GM12892 (cell line): Measurements from ENCODE around the gene SRPX.
A peak's percentile ranks its signal among the peaks of the same experiment; 100 is the strongest.

Source experiments
- DNase-seq: peaks from one replicate; pipeline ENCODE4 v3.0.0; 2011; ENCODE audit not compliant: insufficient read length
- FAIRE-seq: peaks from 2 replicates; lab custom pipeline; 2011; peaks lifted over from hg19 to GRCh38; lab: Jason Lieb, UNC
- POLR2A ChIP-seq: IDR thresholded peaks from 2 replicates; pipeline ENCODE4 v1.6.1; 2011; ENCODE audit warnings: low read depth, low read length, control low read depth
- POLR2AphosphoS5 ChIP-seq: IDR thresholded peaks from 2 replicates; pipeline ENCODE4 v1.6.1; 2011; ENCODE audit warnings: low read depth, low read length, control low read depth
- TAF1 ChIP-seq: IDR thresholded peaks from 2 replicates; pipeline ENCODE4 v1.6.1; 2011; ENCODE audit warnings: low read depth, mild to moderate bottlenecking, control low read depth, low read length, borderline replicate concordance

SRPX gene

GRCh38 chrX:38233891-38234667, 13.4 kb upstream of the SRPX start:
- DNase-seq, result no peak
- TF ChIP-seq POLR2AphosphoS5 (no peak), TAF1 (no peak), POLR2A (no peak)
- FAIRE-seq, result no peak

DNA sequence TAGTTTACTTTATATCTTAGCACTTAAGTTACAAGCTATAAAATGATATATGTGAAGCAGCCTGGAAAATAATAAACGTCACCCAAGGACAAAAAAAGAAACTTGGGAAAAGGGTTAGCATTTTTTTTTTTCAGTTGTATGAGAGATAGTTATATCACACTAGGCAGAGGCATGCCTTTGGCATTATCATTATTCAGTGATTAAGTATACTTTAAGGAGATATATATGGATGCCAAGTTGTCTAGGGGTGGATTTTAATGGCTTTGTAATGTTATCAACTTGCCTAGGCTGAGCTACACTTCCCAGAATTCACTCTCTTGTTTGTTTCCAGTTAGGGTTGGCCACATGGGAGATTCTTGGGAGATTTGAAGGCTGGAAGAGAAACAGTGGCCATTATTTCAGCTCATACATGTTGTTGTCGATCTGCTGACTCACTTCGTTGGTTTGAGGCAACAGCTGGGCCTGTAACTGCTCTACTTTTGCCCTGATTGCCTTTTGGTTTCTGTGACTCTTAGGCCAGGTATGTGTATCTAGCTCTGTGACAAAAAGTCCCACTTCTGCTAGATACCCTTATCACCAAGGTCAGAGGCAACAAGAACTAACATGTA, 11.5 kb upstream of the SRPX start:
- no peak for FAIRE-seq
- DNase-seq, result no peak
- no peak for TF ChIP-seq POLR2AphosphoS5
- TF ChIP-seq POLR2A, result no peak
- TF ChIP-seq TAF1, result no peak

- DNase-seq (no peak), FAIRE-seq (no peak)
- no peak for TF ChIP-seq TAF1
- no peak for TF ChIP-seq POLR2A
- no peak for TF ChIP-seq POLR2AphosphoS5
Observed at GRCh38 chrX:38225093-38225492, 4.4 kb upstream of the SRPX start.

- FAIRE-seq (no peak), DNase-seq (no peak)
- TF ChIP-seq TAF1 (no peak), POLR2A (no peak), POLR2AphosphoS5 (no peak)
Observed at GRCh38 chrX:38224160-38224559, 3.5 kb upstream of the SRPX start.

DNA sequence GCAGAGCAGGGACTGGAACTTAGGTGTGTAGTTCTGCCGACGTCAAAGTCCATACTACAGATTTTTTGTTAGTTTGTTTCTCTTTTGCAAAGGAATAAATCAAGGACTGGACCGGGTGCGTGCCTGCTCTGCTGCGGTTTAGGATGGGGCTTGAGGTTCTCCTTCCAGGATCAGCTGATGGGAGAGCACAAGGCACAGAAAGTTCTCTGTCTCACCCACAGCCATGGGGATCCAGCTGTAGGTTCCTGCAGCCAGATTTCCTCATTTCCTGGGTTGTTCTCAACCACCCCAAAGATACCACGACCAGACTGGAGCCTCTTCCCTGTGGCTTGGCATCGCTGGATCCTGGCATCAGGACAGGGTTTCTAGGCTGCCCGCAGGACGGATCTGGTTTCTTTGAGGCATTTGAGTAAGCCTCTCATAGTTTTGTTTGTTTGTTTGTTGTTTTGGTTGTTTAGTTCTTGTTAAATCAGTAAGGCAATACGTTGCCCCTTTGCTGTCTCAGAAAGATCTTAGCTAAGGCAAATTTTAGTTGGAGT, 789 bp upstream of the SRPX start:
- FAIRE-seq (no peak), DNase-seq (no peak)
- TF ChIP-seq POLR2AphosphoS5 (no peak), TAF1 (no peak), POLR2A (no peak)

- DNase-seq (no peak), FAIRE-seq (no peak)
- TF ChIP-seq TAF1, result no peak
- TF ChIP-seq POLR2A, result no peak
Observed at GRCh38 chrX:38220024-38220414, 652 bp downstream of the SRPX start.

GRCh38 chrX:38216642-38217041, 4.0 kb downstream of the SRPX start:
- DNase-seq (no peak), FAIRE-seq (peak; percentile 17)
- no peak for TF ChIP-seq TAF1
- TF ChIP-seq POLR2AphosphoS5, result no peak
- TF ChIP-seq POLR2A, result no peak

DNA sequence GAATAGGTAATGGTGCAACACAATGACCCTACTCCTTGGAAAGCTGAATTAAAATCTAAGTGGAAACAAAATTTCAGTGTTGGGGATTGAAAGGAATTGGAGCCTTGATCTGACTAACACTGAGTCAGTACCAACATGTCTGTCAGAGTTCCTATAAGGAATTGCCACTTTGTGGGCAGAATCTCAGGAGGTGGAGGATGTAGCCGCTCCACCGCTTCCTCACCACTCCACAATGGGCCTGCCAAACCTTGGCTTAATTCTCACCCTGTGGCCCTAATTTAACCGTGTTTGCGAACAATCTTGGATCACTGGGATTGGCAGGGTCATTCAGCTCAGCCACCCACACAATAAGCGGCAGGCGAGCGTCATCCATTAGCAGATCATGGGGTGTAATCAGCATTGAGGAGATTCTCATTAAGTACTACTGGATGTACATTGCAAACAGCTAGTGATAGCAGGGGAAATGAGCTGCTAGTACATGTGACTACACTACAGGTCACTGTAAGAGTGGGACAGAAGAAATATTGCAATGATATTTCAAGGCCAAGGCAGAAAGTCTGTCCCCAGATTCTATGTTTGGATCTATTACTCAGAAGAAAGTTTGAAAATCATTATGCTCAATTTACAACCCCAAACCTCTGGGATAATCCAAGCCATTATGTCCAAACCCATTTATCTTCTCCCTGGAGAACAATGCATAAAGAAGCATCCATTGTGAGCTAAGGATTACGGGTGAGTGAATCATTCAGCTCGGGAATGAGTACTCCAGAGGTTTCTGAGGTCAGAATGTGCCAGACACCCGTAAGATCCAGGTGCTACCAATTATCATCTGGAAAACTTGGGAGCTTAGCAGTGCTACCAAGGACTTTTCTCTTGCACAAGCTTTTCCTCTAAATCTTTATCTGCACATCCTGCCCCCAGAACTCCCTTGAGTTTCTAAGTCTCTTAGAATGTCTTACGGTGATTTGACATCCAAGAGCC, 5.8 kb downstream of the SRPX start:
- no peak for FAIRE-seq
- TF ChIP-seq POLR2AphosphoS5 (no peak), TAF1 (no peak), POLR2A (no peak)
- DNase-seq, result no peak

- DNase-seq, result no peak
- no peak for TF ChIP-seq TAF1
- TF ChIP-seq POLR2A, result no peak
- no peak for TF ChIP-seq POLR2AphosphoS5
- no peak for FAIRE-seq
Observed at GRCh38 chrX:38214044-38214443, 6.6 kb downstream of the SRPX start.

GRCh38 chrX:38211891-38212635, 8.6 kb downstream of the SRPX start:
- no peak for FAIRE-seq
- no peak for TF ChIP-seq POLR2A
- TF ChIP-seq TAF1, result no peak
- no peak for TF ChIP-seq POLR2AphosphoS5
- no peak for DNase-seq

- no peak for TF ChIP-seq TAF1
- no peak for TF ChIP-seq POLR2AphosphoS5
- TF ChIP-seq POLR2A, result no peak
Observed at GRCh38 chrX:38206542-38206941, 14.1 kb downstream of the SRPX start.

DNA sequence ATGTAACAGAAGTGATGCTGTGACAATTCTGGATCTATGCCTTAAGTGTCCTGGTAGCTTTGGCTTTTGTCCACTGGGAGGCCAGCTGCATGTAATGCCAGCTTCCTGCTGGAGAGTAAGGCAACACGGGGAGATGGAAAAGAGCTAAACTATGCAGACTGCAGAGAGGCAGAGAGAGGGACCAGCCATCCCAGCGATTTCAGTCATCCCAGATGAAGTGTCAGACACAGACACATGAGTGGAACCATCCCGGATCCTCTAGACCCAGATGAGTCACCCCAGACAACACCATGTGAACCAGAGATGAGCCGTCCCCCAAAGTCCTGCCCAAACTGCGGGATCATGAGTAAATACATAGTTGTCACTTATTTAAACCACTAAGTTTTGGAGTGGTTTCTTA, 14.6 kb downstream of the SRPX start:
- TF ChIP-seq POLR2AphosphoS5, result no peak
- TF ChIP-seq TAF1, result no peak
- no peak for TF ChIP-seq POLR2A
- no peak for DNase-seq
- FAIRE-seq, result no peak

More at GRCh38 chrX:38206542-38206941, 14.1 kb downstream of the SRPX start:
- DNase-seq, result no peak
- no peak for FAIRE-seq
